ENCODE data around the gene TANK.

DNA sequence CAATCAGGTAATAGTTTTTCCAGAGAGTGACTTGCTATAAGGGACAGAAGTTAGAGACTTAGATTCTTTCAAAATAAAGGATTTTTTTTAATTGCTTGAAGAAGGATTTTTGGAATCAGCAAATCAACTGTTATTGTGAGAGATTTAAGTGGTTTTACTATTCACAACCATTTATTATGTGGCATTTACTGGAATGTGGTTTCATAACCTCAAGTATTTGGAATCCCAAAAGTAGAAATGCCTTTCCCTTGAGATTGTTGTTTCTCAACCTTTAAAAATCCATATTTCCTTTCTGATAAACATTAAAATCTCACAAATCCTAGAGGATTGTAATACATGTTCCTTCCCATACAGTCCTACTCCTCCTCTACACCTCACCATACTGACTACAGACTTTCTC lies 5.0 kb downstream of the TANK start:
- TF ChIP-seq GABPA (IDR thresholded peaks at IDR 0.05; ENCODE audit: borderline replicate concordance, insufficient read depth, low read length) (no peak), ZNF274 (IDR thresholded peaks at IDR 0.05; ENCODE audit: borderline replicate concordance, extremely low read depth, low read length) (no peak)

All from H1 (cell line).